NB4 (cell line): ENCODE data around the gene BBS12.

ENCODE experiments used
- CTCF ChIP-seq: IDR thresholded peaks from one replicate; pipeline ENCODE4 v1.5.1; 2012; ENCODE audit warnings: low read depth, low read length
- MAX ChIP-seq: IDR thresholded peaks from 2 replicates; pipeline ENCODE4 v1.6.1; 2011; ENCODE audit warnings: low read depth, low read length
- MYC ChIP-seq: IDR thresholded peaks from 2 replicates; pipeline ENCODE4 v1.6.1; 2011; ENCODE audit warnings: low read depth, low read length
- POLR2A ChIP-seq: IDR thresholded peaks from 2 replicates; pipeline ENCODE4 v1.6.1; 2011; ENCODE audit warnings: mild to moderate bottlenecking; ENCODE audit not compliant: insufficient read length; ENCODE audit errors: extremely low read depth

- TF ChIP-seq CTCF (no peak), POLR2A (no peak), MYC (no peak), MAX (no peak)
Measured at GRCh38 chr4:122711919-122712318, 20.6 kb upstream of the BBS12 start.
